Esophagus squamous epithelium (tissue), 5 donors: ENCODE measurements around the gene UNCX. TPM values are rescaled to one million over a fixed set of nuclear protein-coding genes. Genes with fewer than 3 reads are reported as not detected.

ENCODE experiments used
- DNase-seq: peaks from one replicate; lab custom pipeline; 2025; lab: John Stamatoyannopoulos, UW
- H3K27ac ChIP-seq, 4 donors: fragments of 200-600 bp; sonication (generic); one replicate each; pipeline ENCODE4 v1.5.1; 2016 to 2019; ENCODE audit warnings: mild to moderate bottlenecking in 1 of 4
- H3K27me3 ChIP-seq, 4 donors: fragments of 200-600 bp; sonication (generic); 1 replicate in 3 of 4; 2 replicates in 1 of 4; pipeline versions ENCODE4 v1.5.1 to v1.6.0; 2017 to 2021; ENCODE audit warnings: antibody characterized with exemption in 1 of 4
- H3K36me3 ChIP-seq, 3 donors: fragments of 200-600 bp; sonication (generic); one replicate each; pipeline ENCODE4 v1.5.1; 2016 to 2019
- H3K4me1 ChIP-seq, 3 donors: fragments of 200-600 bp; sonication (generic); one replicate each; pipeline ENCODE4 v1.5.1; 2017 to 2019
- H3K4me3 ChIP-seq, 4 donors: fragments of 200-600 bp; sonication (generic); 1 replicate in 3 of 4; 2 replicates in 1 of 4; pipeline ENCODE4 v1.5.1; 2016 to 2019; ENCODE audit warnings: mild to moderate bottlenecking in 2 of 4, moderate library complexity in 1 of 4
- H3K9me3 ChIP-seq, 3 donors: fragments of 200-600 bp; sonication (generic); one replicate each; pipeline ENCODE4 v1.5.1; 2016 to 2019
- CTCF ChIP-seq, 6 experiments: fragments of 450-650 bp in 4 of 6; fragments of 200-600 bp in 2 of 6; sonication (generic) in 2 of 6; IDR thresholded peaks; one replicate each; pipeline ENCODE4 v1.5.1; 2016 to 2019; ENCODE audit warnings: antibody characterized with exemption in 6 of 6, mild to moderate bottlenecking in 4 of 6, moderate library complexity in 4 of 6
- POLR2A ChIP-seq, 4 donors: fragments of 450-650 bp; IDR thresholded peaks; one replicate each; pipeline ENCODE4 v1.6.1; 2017; ENCODE audit warnings: antibody characterized with exemption in 4 of 4, mild to moderate bottlenecking in 4 of 4, moderate library complexity in 3 of 4
- WGBS, 2 donors: methylation state at CpG; one replicate each; pipeline ENCODE4 v1.1.5; 2018; 5-methylcytosine and 5-hydroxymethylcytosine counted together
- intact Hi-C: fragments of 100-400 bp; cut with DNase I; formaldehyde crosslinking; loops from one replicate; pipeline ENCODE4 v1.15.0; 2022
- total RNA-seq, 4 donors: library from RNA; depleted of rRNA; stranded (reverse); fragments of >200 nt; gene quantifications; one replicate each; pipeline ENCODE4 v1.1.0, GENCODE V29; 2016
- donor health status: DM: yes; HTN: yes; CAD: no.

The UNCX gene
- total RNA-seq, 4 donors from 2014 or later, result not detected

GRCh38 chr7:1238450-1238882 lies 5.8 kb downstream of the UNCX start:
- no peak for TF ChIP-seq CTCF (IDR thresholded peaks at IDR 0.05)
- WGBS, 2 donors, result 21 to 23% methylated on average over 18 to 21 of the region's 21 CpGs
- intact Hi-C loops, result no loop called here
- H3K36me3 ChIP-seq, result no peaks in the 10 kb centered on the region
- peaks cover 5 to 53% (median 11%) of the 10 kb centered on the region in 3 donors for H3K4me1 ChIP-seq
- no peak for DNase-seq
- no peaks in the 10 kb centered on the region for H3K9me3 ChIP-seq
- no peak overlapping the region for H3K27ac ChIP-seq
- peaks cover 48 to 100% (median 80%) of the 10 kb centered on the region in 4 donors for H3K27me3 ChIP-seq
- no peak overlapping the region for H3K4me3 ChIP-seq

GRCh38 chr7:1238931-1239802 lies 6.5 kb downstream of the UNCX start:
- Histone ChIP-seq H3K36me3 (no peaks in the 10 kb centered on the region), H3K27ac (no peak overlapping the region), H3K9me3 (no peaks in the 10 kb centered on the region), H3K4me3 (no peak overlapping the region), H3K27me3 (peaks cover 49 to 100% (median 81%) of the 10 kb centered on the region in 4 donors), H3K4me1 (peaks cover 5 to 48% (median 11%) of the 10 kb centered on the region in 3 donors)
- 15% methylated on average over 26 of the region's 27 CpGs for WGBS, 2 donors
- TF ChIP-seq CTCF (IDR thresholded peaks at IDR 0.05) (no peak), POLR2A (IDR thresholded peaks at IDR 0.05) (no peak)
- intact Hi-C loops, result no loop called here
- DNase-seq, result no peak

- Histone ChIP-seq H3K27me3 (peaks cover 53 to 100% (median 83%) of the 10 kb centered on the region in 4 donors), H3K36me3 (no peaks in the 10 kb centered on the region), H3K27ac (no peak overlapping the region), H3K9me3 (no peaks in the 10 kb centered on the region), H3K4me1 (peaks cover 5 to 45% (median 11%) of the 10 kb centered on the region in 3 donors), H3K4me3 (no peak overlapping the region)
- WGBS, 2 donors, result 8 to 13% methylated on average over 10 to 16 of the region's 29 CpGs
- DNase-seq, result no peak
- no peak for TF ChIP-seq CTCF (IDR thresholded peaks at IDR 0.05)
- no peak for TF ChIP-seq POLR2A (IDR thresholded peaks at IDR 0.05)
- intact Hi-C loops, result no loop called here
Observed at GRCh38 chr7:1239803-1240516, 7.3 kb downstream of the UNCX start.

GRCh38 chr7:1240517-1241257 lies 8.0 kb downstream of the UNCX start:
- Histone ChIP-seq H3K27ac (no peak overlapping the region), H3K36me3 (no peaks in the 10 kb centered on the region), H3K27me3 (peaks cover 50 to 100% (median 83%) of the 10 kb centered on the region in 4 donors), H3K4me3 (no peak overlapping the region), H3K9me3 (no peaks in the 10 kb centered on the region), H3K4me1 (peaks cover under 1 to 38% (median 8%) of the 10 kb centered on the region in 3 donors)
- 10 to 21% methylated on average over 14 to 33 of the region's 40 CpGs for WGBS, 2 donors
- no peak for DNase-seq
- intact Hi-C loops, result no loop called here
- TF ChIP-seq POLR2A (IDR thresholded peaks at IDR 0.05) (no peak), CTCF (IDR thresholded peaks at IDR 0.05) (no peak)
